Hepatocyte (in vitro differentiated cells): ENCODE results near the gene CFAP92. TPM values are rescaled to one million over a fixed set of nuclear protein-coding genes. Genes with fewer than 3 reads are reported as not detected.

Source experiments
- DNase-seq: peaks from one replicate; pipeline ENCODE4 v3.0.0-alpha.2; 2016; ENCODE audit warnings: low spot score
- H2AFZ ChIP-seq: fragments of 200-600 bp; sonication (generic); 2 replicates; pipeline ENCODE4 v1.6.0; 2016; ENCODE audit warnings: antibody characterized with exemption, mild to moderate bottlenecking
- H3K27ac ChIP-seq: fragments of 200-600 bp; sonication (generic); 2 replicates; pipeline ENCODE4 v1.5.1; 2016; ENCODE audit warnings: mild to moderate bottlenecking
- H3K27me3 ChIP-seq: fragments of 200-600 bp; sonication (generic); 2 replicates; pipeline ENCODE4 v1.6.1; 2016
- H3K36me3 ChIP-seq: fragments of 200-600 bp; sonication (generic); replicated peaks from 2 replicates; pipeline ENCODE4 v1.5.1; 2016; ENCODE audit warnings: low read depth; ENCODE audit not compliant: insufficient read depth
- H3K4me1 ChIP-seq: fragments of 200-600 bp; sonication (generic); 2 replicates; pipeline ENCODE4 v1.5.1; 2016; ENCODE audit warnings: mild to moderate bottlenecking, moderate library complexity; ENCODE audit not compliant: insufficient read depth
- H3K4me2 ChIP-seq: fragments of 200-600 bp; sonication (generic); 2 replicates; pipeline ENCODE4 v1.6.0; 2016
- H3K4me3 ChIP-seq: fragments of 200-600 bp; sonication (generic); 2 replicates; pipeline ENCODE4 v1.5.1; 2016; ENCODE audit warnings: mild to moderate bottlenecking
- H3K79me2 ChIP-seq: fragments of 200-600 bp; sonication (generic); 2 replicates; pipeline ENCODE4 v1.6.0; 2017; ENCODE audit warnings: mild to moderate bottlenecking
- H3K9me2 ChIP-seq: fragments of 200-600 bp; sonication (generic); replicated peaks from 2 replicates; pipeline ENCODE4 v1.6.0; 2017; ENCODE audit warnings: mild to moderate bottlenecking; ENCODE audit not compliant: insufficient read depth
- H3K9me3 ChIP-seq: fragments of 200-600 bp; sonication (generic); 2 replicates; pipeline ENCODE4 v1.5.1; 2016; ENCODE audit warnings: low read depth, mild to moderate bottlenecking
- H4K20me1 ChIP-seq: fragments of 200-600 bp; sonication (generic); 2 replicates; pipeline ENCODE4 v1.6.0; 2016; ENCODE audit warnings: mild to moderate bottlenecking; ENCODE audit not compliant: insufficient read depth, poor library complexity, severe bottlenecking
- EZH2 ChIP-seq: fragments of 200-600 bp; sonication (generic); IDR thresholded peaks from 2 replicates; pipeline ENCODE4 v1.6.1; 2016; ENCODE audit warnings: antibody characterized with exemption, mild to moderate bottlenecking, borderline replicate concordance
- EZH2phosphoT487 ChIP-seq: fragments of 200-600 bp; sonication (generic); IDR thresholded peaks from one replicate; pipeline ENCODE4 v1.6.1; 2018; ENCODE audit warnings: antibody characterized with exemption, mild to moderate bottlenecking, low read depth, moderate library complexity; ENCODE audit not compliant: unreplicated experiment, severe bottlenecking
- WGBS: methylation state at CpG from one replicate; pipeline ENCODE4 v1.1.6; 2016; ENCODE audit warnings: low lambda C conversion rate; ENCODE audit errors: missing lambda C conversion rate; 5-methylcytosine and 5-hydroxymethylcytosine counted together
- polyA plus RNA-seq: library from polyadenylated mRNA; unstranded; fragments of >200 nt; fragmentation: Nextera tagmentation; extraction: Ambion mirVana; gene quantifications from 2 replicates; pipeline ENCODE4 v1.2.1, GENCODE V29; 2016
- total RNA-seq: library from RNA; depleted of rRNA; stranded (reverse); fragments of >200 nt; gene quantifications from 2 replicates; pipeline ENCODE4 v1.2.3, GENCODE V29; 2014
- TF ChIP-seq, protein P1 (sequence below): fragments of 200-600 bp; sonication (generic); IDR thresholded peaks from 2 replicates; pipeline ENCODE4 v1.5.1; 2016; ENCODE audit warnings: antibody characterized with exemption, mild to moderate bottlenecking; ENCODE audit not compliant: poor library complexity

The CFAP92 gene
- total and polyA plus RNA-seq, 2 experiments from 2014 or later = 0.17 to 0.35 TPM

DNA sequence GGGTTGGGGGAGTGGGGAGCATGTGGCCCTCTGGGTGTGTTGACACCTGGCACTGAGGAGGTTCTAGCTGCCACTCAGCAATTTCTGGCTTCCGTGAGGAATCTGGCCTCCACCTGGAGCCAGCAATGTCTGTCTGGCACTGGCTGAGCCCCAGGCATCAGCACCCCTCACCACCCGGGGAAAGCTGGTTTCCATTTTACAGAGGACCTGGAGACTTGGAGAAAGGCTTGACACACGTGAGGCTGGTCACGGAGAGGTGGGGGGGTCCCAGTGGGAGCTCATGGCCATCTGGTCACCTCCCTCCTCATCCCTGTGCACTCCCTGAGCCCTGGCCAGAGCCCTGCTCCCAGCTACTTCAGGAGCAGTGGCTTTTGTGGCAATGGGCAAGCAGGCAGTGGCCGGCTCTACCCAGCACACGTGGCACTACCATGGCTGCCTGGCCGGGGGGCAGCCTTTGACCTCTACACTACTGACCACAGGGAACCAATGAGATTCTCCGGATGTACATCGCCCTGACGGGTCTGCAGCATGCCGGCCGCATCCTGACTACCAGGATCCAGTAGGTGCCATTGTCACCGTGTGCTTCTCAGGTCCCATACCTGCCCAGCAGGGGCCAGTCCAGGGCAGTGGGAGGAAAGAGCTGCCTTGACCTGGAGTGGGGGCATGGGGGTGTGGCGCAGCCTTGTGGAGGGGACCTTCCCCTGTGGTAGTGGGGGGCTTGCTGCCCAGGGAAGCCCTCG lies 86.0 kb downstream of the CFAP92 start:
- 97% methylated on average over 14 of the region's 15 CpGs for WGBS
- H3K4me2 ChIP-seq = no peak overlapping the region
- DNase-seq = no peak
- no peak overlapping the region for H3K4me3 ChIP-seq
- H3K27ac ChIP-seq = no peak overlapping the region
- TF ChIP-seq EZH2phosphoT487 (no peak), EZH2 (no peak)
- TF ChIP-seq, protein P1, sequence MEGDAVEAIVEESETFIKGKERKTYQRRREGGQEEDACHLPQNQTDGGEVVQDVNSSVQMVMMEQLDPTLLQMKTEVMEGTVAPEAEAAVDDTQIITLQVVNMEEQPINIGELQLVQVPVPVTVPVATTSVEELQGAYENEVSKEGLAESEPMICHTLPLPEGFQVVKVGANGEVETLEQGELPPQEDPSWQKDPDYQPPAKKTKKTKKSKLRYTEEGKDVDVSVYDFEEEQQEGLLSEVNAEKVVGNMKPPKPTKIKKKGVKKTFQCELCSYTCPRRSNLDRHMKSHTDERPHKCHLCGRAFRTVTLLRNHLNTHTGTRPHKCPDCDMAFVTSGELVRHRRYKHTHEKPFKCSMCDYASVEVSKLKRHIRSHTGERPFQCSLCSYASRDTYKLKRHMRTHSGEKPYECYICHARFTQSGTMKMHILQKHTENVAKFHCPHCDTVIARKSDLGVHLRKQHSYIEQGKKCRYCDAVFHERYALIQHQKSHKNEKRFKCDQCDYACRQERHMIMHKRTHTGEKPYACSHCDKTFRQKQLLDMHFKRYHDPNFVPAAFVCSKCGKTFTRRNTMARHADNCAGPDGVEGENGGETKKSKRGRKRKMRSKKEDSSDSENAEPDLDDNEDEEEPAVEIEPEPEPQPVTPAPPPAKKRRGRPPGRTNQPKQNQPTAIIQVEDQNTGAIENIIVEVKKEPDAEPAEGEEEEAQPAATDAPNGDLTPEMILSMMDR = no peak
- H3K27me3 ChIP-seq = no peaks in the 10 kb centered on the region
- no peaks in the 10 kb centered on the region for H3K4me1 ChIP-seq
- no peaks in the 10 kb centered on the region for H3K36me3 ChIP-seq
- no peaks in the 10 kb centered on the region for H3K79me2 ChIP-seq
- no peaks in the 10 kb centered on the region for H3K9me2 ChIP-seq
- no peaks in the 10 kb centered on the region for H4K20me1 ChIP-seq
- no peak overlapping the region for H2AFZ ChIP-seq
- no peaks in the 10 kb centered on the region for H3K9me3 ChIP-seq

DNA sequence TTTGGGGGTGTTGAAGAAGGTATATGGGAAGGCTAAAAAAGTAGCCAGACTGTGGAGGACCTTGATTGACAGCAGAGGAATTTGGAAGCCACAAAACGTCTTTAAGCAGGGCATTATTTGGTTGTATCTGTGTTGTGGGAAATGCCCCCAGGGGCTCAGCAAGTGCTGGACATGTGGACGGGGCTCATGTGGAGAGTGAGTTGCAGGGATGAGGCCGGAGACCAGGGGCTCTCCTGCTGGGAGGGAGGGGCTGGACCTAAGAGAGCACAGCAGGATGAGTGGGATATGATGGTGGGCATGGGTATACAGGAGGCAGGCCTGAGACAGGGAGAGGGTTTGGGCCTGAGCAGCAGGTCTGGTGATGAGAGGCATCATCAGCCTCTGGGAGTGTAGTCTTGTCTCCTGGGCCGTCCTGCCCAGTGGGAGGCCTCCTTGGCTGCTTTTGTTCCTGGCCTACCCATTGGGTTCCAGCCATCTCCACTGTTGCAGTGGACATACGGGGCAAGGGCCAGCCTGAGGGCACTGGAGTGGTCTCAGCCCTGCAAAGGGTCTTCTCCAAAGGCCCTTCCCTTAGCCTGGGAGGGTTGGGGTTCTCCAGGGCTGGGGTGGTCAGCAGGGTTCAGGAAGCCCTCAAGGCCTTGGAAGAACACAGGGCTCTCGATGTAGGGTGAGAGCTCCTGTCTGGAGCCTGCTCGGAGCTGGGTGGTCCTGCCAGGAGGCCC lies 86.9 kb downstream of the CFAP92 start:
- H3K4me3 ChIP-seq = no peak overlapping the region
- H3K9me3 ChIP-seq = no peaks in the 10 kb centered on the region
- no peak overlapping the region for H2AFZ ChIP-seq
- H4K20me1 ChIP-seq = no peaks in the 10 kb centered on the region
- H3K9me2 ChIP-seq = no peaks in the 10 kb centered on the region
- DNase-seq = no peak
- H3K79me2 ChIP-seq = no peaks in the 10 kb centered on the region
- WGBS = 88% methylated on average over 7 of the region's 7 CpGs
- H3K36me3 ChIP-seq = no peaks in the 10 kb centered on the region
- no peak overlapping the region for H3K4me2 ChIP-seq
- TF ChIP-seq, protein P1 = no peak
- no peak for TF ChIP-seq EZH2
- no peak for TF ChIP-seq EZH2phosphoT487
- no peaks in the 10 kb centered on the region for H3K27me3 ChIP-seq
- no peak overlapping the region for H3K27ac ChIP-seq
- H3K4me1 ChIP-seq = no peaks in the 10 kb centered on the region

- Histone ChIP-seq H3K36me3 (no peaks in the 10 kb centered on the region), H3K9me2 (no peaks in the 10 kb centered on the region), H3K27me3 (no peaks in the 10 kb centered on the region), H3K4me1 (no peaks in the 10 kb centered on the region), H3K9me3 (no peaks in the 10 kb centered on the region), H3K27ac (no peak overlapping the region), H3K4me2 (no peak overlapping the region), H2AFZ (no peak overlapping the region), H4K20me1 (no peaks in the 10 kb centered on the region), H3K79me2 (no peaks in the 10 kb centered on the region), H3K4me3 (no peak overlapping the region)
- TF ChIP-seq EZH2phosphoT487 = no peak
- TF ChIP-seq EZH2 = no peak
- TF ChIP-seq, protein P1 = no peak
- DNase-seq = no peak
- 96% methylated on average over 25 of the region's 25 CpGs for WGBS
Observed at GRCh38 chr3:128906031-128906803, 87.7 kb downstream of the CFAP92 start.
